Muscle of back (tissue), 11 donors: Measurements from ENCODE around the gene ASCC1. TPM values are rescaled to one million over a fixed set of nuclear protein-coding genes. Genes with fewer than 3 reads are reported as not detected.
A peak's percentile ranks its signal among the peaks of the same experiment; 100 is the strongest.

Experiments
- DNase-seq, 3 donors: peaks; one replicate each; pipeline versions ENCODE4 v3.0.0 to v3.0.0-alpha.2; 2013
- polyA plus RNA-seq, 10 donors: library from polyadenylated mRNA; unstranded; fragments of 120-200 nt; gene quantifications; one replicate each; pipeline ENCODE4 v1.2.1, GENCODE V29; 2013; ENCODE audit not compliant: insufficient read length in 10 of 10

ASCC1 gene
- polyA plus RNA-seq, 10 donors: 19.7 to 28.2 (median 25.7) TPM

GRCh38 chr10:72049969-72050781 lies 165.9 kb downstream of the ASCC1 start:
- DNase-seq: no peak

GRCh38 chr10:72049472-72049871 lies 166.6 kb downstream of the ASCC1 start:
- no peak for DNase-seq

- DNase-seq: peak; percentile 92 to 97 (median 96)
Measured at GRCh38 chr10:72048450-72049124, 167.5 kb downstream of the ASCC1 start.

Other genes with a start within 250 kb of the ASCC1 start
- gene SPOCK2, start 127.7 kb downstream of the ASCC1 start, polyA plus RNA-seq: 10 to 100 TPM in 1 of 10 donors, 1 to 10 TPM in 9; 1.9 to 15.9 (median 3.6) TPM
- 100 to 1,000 TPM; 109 to 141 (median 130) TPM for gene ANAPC16, start 264 bp downstream of the ASCC1 start, polyA plus RNA-seq
- gene DDIT4, start 57.6 kb upstream of the ASCC1 start, polyA plus RNA-seq: 10 to 100 TPM; 34.0 to 77.5 (median 59.7) TPM
- gene DNAJB12, start 138.6 kb upstream of the ASCC1 start, polyA plus RNA-seq: 10 to 100 TPM; 20.0 to 22.1 (median 21.5) TPM